Colonic mucosa (tissue), 4 donors: ENCODE measurements around the gene PBXIP1. TPM values are rescaled to one million over a fixed set of nuclear protein-coding genes. Genes with fewer than 3 reads are reported as not detected.

Source experiments
- DNase-seq: peaks from one replicate; pipeline ENCODE4 v3.0.0-alpha.2; 2020
- H3K27ac ChIP-seq: fragments of 200-600 bp; one replicate; pipeline ENCODE4 v1.8.0; 2021
- H3K27me3 ChIP-seq: fragments of 200-600 bp; one replicate; pipeline ENCODE4 v1.8.0; 2021
- H3K36me3 ChIP-seq: fragments of 200-600 bp; one replicate; pipeline ENCODE4 v1.8.0; 2021
- H3K4me1 ChIP-seq: fragments of 200-600 bp; one replicate; pipeline ENCODE4 v1.8.0; 2021; ENCODE audit warnings: mild to moderate bottlenecking
- H3K4me3 ChIP-seq: fragments of 200-600 bp; one replicate; pipeline ENCODE4 v1.8.0; 2021
- H3K9ac ChIP-seq, 2 donors: one replicate each; pipeline ENCODE4 v1.7.0; 2013; ENCODE audit warnings: control low read depth in 2 of 2, low read depth in 2 of 2, low read length in 2 of 2
- H3K9me3 ChIP-seq: fragments of 200-600 bp; one replicate; pipeline ENCODE4 v1.8.0; 2021
- intact Hi-C: fragments of 100-400 bp; cut with DNase I; formaldehyde crosslinking; loops from one replicate; pipeline ENCODE4 v1.14.1; 2022
- total RNA-seq, 2 donors: library from RNA; stranded (reverse); fragmentation: NEBNext Ultra II Directional in 1 of 2; extraction: Animal tissue kit (Norgen Biotek cat#: 25700) in 1 of 2; gene quantifications; one replicate each; pipeline ENCODE4 v1.2.1, GENCODE V29; 2021
- TF ChIP-seq, protein P1 (sequence below): fragments of 200-600 bp; IDR thresholded peaks from one replicate; pipeline ENCODE4 v1.8.0; 2022; ENCODE audit warnings: antibody characterized with exemption, mild to moderate bottlenecking
- donor health status: healthy.
- donor health status: DM: no; HTN: no; CAD: no.
- donor health status: DM: no; HTN: no; CAD: no.

Gene PBXIP1, protein sequence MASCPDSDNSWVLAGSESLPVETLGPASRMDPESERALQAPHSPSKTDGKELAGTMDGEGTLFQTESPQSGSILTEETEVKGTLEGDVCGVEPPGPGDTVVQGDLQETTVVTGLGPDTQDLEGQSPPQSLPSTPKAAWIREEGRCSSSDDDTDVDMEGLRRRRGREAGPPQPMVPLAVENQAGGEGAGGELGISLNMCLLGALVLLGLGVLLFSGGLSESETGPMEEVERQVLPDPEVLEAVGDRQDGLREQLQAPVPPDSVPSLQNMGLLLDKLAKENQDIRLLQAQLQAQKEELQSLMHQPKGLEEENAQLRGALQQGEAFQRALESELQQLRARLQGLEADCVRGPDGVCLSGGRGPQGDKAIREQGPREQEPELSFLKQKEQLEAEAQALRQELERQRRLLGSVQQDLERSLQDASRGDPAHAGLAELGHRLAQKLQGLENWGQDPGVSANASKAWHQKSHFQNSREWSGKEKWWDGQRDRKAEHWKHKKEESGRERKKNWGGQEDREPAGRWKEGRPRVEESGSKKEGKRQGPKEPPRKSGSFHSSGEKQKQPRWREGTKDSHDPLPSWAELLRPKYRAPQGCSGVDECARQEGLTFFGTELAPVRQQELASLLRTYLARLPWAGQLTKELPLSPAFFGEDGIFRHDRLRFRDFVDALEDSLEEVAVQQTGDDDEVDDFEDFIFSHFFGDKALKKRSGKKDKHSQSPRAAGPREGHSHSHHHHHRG
- total RNA-seq = 10 to 100 TPM; 22.0 to 51.4 TPM

DNA sequence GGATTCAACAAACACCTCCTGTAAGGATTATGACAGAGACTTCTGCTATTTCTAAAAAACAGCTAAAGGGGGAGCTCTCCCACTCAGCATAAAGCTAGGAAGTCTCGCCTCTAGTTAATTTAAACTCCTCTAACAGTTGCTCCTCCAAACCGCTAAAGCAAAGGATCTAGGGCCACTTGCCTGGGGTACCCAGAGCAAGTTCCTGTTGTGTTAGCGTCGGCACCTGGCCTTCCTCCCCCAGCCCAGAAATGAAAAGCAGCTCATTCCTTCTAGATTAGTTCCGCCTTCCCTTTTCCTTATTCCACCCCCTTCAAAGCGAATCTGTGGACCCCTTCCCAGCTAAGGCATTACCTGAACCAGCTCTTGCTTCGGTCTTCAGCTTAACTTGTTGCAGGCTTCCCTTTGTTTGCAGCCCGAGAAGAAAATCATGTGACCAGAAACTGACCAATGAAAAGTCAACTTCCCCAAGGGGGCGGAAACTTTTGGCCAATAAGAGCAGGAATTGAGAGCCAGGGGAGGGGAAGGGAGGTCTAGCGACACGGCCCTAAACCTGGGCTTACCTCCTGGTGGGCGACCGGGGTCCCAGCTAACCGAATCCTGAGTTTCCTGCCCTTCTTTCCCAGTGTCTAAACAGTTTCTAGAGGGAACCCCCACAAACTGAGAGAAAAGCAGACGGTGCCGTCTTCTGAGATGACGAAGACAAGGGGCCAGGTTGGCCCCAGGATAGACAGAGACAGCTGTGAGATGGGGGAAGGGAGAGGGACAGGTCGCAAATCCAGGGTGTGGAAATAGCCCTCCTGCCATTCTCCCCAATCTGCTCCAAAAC, at the start of gene PBXIP1:
PBXIP1 (minus strand) TSS at position 382 of the 826 bp plus-strand sequence. CDS start 2,378 bp downstream, outside the sequence.
- Histone ChIP-seq H3K4me3 (peak within 1 kb of the TSS; percentile 51), H3K9me3 (no peaks in the 10 kb centered on the region), H3K4me1 (peaks cover 14% of the 10 kb centered on the region), H3K27me3 (no peaks in the 10 kb centered on the region), H3K9ac (peak within 1 kb of the TSS; percentile 70 to 85), H3K27ac (peak within 1 kb of the TSS; percentile 72), H3K36me3 (no peaks in the 10 kb centered on the region)
- DNase-seq = peak; percentile 92
- intact Hi-C loops = no loop called here
- TF ChIP-seq, protein P1, sequence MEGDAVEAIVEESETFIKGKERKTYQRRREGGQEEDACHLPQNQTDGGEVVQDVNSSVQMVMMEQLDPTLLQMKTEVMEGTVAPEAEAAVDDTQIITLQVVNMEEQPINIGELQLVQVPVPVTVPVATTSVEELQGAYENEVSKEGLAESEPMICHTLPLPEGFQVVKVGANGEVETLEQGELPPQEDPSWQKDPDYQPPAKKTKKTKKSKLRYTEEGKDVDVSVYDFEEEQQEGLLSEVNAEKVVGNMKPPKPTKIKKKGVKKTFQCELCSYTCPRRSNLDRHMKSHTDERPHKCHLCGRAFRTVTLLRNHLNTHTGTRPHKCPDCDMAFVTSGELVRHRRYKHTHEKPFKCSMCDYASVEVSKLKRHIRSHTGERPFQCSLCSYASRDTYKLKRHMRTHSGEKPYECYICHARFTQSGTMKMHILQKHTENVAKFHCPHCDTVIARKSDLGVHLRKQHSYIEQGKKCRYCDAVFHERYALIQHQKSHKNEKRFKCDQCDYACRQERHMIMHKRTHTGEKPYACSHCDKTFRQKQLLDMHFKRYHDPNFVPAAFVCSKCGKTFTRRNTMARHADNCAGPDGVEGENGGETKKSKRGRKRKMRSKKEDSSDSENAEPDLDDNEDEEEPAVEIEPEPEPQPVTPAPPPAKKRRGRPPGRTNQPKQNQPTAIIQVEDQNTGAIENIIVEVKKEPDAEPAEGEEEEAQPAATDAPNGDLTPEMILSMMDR = no peak

DNA sequence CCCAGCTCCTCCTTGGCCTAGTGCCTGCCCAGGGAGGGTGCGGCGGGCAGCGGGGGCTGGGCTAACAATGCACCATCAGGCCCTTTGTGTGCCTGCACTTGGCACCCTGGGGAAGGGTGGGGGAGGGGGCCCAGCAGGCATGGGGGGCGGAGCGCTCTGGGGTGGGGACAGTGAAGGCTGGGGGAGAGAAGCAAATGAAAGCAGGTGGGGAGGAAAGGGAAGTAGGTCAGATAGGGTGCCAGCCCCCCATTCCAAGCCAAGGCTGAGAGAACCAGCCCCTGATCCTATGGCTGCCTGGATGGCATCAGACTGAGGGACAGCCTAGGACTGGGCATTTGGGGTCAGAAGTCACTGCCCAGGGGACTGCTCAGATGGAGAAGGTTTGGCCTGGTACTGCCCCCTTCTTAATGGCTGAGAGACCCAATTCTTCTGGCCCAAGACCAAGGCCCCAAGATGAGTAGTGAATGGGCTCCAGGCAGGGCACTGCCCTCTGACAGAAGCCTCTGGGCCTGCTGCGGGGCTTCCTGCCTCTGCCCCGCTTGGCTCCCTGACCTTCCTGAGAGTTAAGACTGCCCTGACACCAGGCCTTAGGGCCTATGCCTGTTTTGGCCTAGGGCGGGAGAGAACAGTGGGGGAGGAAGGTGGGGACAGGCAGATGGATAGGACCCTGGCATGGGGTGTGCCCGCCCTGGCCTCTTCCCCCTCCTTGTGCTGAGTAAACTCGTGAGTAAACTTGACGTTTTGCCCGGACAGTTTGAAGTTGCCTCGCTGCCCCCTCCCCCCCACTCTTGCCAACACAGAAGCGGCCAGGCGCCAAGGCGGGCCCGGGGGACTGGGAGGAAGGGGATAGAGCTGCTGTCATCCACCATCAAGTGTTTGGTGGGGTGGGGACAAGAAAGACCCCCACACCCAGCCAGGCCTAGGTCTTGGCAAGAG, 49.4 kb upstream of the PBXIP1 start:
- Histone ChIP-seq H3K9me3 (no peaks in the 10 kb centered on the region), H3K27me3 (no peaks in the 10 kb centered on the region), H3K4me3 (peak overlapping the region; percentile 83), H3K4me1 (peaks cover 29% of the 10 kb centered on the region), H3K9ac (peak overlapping the region; percentile 97 to 100), H3K36me3 (no peaks in the 10 kb centered on the region), H3K27ac (peak overlapping the region; percentile 94)
- peak; percentile 91 for DNase-seq
- intact Hi-C loops = no loop called here
- TF ChIP-seq, protein P1 = no peak

DNA sequence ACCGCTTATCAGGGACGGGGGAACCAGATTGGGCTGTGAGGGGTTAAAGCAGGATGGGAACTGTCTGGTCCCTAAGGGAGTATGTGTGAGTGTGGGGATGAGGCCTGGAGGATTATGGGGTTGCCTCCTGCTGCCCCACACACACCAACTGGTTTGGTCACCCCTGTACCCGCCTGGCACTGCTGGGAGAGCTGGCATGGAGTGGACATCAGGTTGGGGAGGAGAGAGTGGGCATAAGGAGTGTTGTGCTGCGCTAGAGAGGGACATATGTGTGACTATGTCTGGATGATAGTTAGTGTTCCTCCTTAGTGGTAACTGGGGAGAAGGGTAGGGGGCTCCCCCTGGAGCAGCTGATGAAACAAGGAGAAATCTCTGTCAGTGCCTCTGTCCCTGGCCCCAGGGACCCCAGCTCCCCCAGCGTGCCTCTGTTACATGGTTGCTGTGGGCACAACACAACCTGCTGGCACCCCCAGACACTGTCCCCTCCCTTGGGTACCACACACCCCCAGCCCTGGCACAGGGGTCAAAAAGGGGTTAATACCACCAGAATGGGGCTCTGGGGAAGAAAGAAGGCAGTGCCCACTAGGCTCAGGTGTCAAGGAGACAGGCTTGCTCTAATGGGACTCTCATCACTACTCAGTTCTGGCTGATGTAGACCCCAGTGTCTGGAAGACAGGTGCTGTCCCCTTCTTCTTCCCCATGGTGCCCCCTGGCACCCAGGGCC, 48.6 kb upstream of the PBXIP1 start:
- Histone ChIP-seq H3K4me3 (peak overlapping the region; percentile 83), H3K4me1 (peaks cover 33% of the 10 kb centered on the region), H3K9me3 (no peaks in the 10 kb centered on the region), H3K9ac (peak overlapping the region; percentile 97 to 100), H3K27ac (peak overlapping the region; percentile 94), H3K36me3 (no peaks in the 10 kb centered on the region), H3K27me3 (no peaks in the 10 kb centered on the region)
- TF ChIP-seq, protein P1 = no peak
- intact Hi-C loops = no loop called here
- peak; percentile 46 for DNase-seq

DNA sequence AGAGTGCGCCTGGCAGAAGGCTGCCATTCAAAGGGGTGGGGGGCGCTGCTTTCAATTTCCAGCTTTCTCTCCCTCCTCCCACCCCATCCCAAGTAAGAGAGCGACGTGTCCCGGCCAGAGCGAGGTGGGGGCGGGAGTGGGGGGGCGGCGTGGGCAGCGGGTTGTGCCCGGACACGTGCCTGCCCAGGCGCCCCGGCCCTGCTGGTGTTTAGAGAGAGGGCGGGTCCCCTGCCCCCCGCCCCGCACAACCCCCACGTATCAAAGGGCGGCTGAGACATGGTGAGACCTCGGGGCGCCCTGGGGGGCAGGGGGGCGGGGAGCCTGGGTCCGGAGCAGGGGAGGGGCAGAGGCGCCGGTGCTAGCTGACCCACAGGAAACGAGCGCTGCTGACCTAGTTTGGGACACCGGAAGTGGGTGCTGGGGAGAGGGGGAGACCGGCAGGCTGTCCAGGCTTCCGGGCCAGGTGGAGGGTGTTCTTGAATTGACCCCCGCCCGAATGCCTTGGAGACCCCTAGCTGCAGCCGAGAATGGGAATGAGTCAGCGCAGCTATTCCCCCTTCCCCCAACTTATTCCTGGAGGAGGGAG, 48.0 kb upstream of the PBXIP1 start:
- Histone ChIP-seq H3K4me1 (peaks cover 34% of the 10 kb centered on the region), H3K27me3 (no peaks in the 10 kb centered on the region), H3K4me3 (peak overlapping the region; percentile 83), H3K36me3 (no peaks in the 10 kb centered on the region), H3K27ac (peak overlapping the region; percentile 94), H3K9ac (peak overlapping the region; percentile 97 to 100), H3K9me3 (no peaks in the 10 kb centered on the region)
- TF ChIP-seq, protein P1 = no peak
- DNase-seq = peak; percentile 81
- intact Hi-C loops = no loop called here
